ENCODE data around the gene IP6K1.
"Not testable (repeated sequence)": the region's sequence is repeated elsewhere in the genome, so short reads cannot be mapped to it uniquely, and the experiment has no call there.

IP6K1 gene

DNA sequence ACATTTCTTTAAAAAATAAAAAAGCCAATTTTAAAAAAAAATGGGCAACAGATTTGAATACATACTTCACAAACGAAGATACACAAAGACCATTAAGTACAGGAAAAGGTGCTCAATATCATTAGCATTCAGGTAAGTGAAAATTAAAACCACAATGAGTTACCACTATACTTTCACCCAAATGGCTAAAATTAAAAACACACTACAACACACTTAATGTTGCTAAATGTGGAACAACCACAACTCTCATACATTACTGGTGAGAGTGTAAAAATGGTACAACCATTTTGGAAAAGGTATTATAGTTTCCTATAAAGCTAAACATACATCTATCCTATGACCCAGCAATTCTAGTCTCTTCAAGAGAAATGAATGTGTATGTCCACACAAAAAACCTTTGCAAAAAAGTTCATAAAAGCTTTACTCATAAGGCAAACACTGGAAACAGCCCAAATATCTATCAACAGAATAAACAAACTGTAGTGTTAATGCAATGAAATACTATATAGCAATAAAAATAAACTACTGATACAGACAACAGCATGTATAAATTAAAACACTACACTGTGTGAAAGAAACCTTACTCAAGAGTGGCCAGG, 14.9 kb downstream of the IP6K1 start:
- Histone ChIP-seq H3K4me3 (ENCODE audit: low read length) (no peak overlapping the region), H3K36me3 (ENCODE audit: insufficient read depth, low read length) (peaks cover 20% of the 10 kb centered on the region)

DNA sequence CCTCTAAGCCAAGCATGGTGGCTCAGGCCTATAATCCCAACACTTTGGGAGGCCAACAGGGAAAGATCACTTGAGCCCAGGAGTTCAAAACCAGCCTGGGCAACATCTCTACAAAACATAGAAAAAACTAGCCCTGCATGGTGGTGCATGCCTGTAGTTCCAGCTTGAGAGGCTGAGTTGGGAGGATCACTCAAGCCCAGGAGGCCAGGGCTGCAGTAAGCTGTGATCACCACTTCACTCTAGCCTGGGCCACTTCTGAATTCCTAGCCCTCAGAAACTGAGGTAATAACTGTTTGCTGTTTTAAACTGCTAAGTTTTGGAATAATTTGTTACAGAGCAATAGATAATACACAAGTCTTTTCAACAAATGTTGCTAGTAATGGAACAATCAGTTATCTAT, 16.4 kb downstream of the IP6K1 start:
- no peaks in the 10 kb centered on the region for H3K4me1 ChIP-seq (ENCODE audit: insufficient read depth, low read length)
- H3K36me3 ChIP-seq (ENCODE audit: insufficient read depth, low read length) = peaks cover 12% of the 10 kb centered on the region
- no peak overlapping the region for H3K4me3 ChIP-seq (ENCODE audit: low read length)
- H2AFZ ChIP-seq (ENCODE audit: low read depth, low read length) = no peak overlapping the region
- no peaks in the 10 kb centered on the region for H3K27me3 ChIP-seq (ENCODE audit: insufficient read depth, low read length)
- H3K9me3 ChIP-seq (ENCODE audit: low read length) = no peaks in the 10 kb centered on the region

More for the DNA sequence above, 14.9 kb downstream of the IP6K1 start:
- no peaks in the 10 kb centered on the region for H3K27me3 ChIP-seq (ENCODE audit: insufficient read depth, low read length)
- H3K9me3 ChIP-seq (ENCODE audit: low read length) = no peaks in the 10 kb centered on the region
- no peak overlapping the region for H2AFZ ChIP-seq (ENCODE audit: low read depth, low read length)
- H3K4me1 ChIP-seq (ENCODE audit: insufficient read depth, low read length) = no peaks in the 10 kb centered on the region

DNA sequence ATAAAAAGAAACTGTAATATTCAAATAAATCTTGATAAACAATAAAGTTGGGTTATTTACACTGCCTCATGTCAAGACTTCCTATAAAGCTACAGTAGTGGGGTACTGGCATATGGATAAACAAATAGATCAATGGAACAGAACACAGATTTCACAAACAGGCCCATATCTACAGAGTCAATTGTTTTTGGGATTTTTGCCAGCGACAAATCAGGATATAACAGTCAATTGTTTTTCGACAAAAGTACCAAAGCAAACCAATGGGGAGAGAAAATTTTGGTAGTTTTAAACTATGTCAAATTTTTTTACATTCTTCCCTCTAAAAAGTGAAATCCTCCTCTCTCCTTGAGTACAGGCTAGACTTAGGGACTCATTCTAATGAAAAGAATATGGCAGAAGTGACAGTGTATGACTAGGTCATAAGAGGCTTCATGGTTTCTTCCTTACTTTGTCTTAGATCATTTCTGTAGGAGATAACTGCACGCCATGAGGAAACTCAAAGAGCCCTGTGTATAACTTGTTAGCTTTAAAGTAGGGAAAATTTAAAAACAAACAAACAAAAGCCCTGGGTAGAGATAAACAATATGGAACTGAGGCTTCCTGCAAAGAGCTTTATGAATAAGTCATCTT, 16.9 kb downstream of the IP6K1 start:
- Histone ChIP-seq H3K9me3 (ENCODE audit: low read length) (peaks cover 2% of the 10 kb centered on the region), H3K4me3 (ENCODE audit: low read length) (no peak overlapping the region), H2AFZ (ENCODE audit: low read depth, low read length) (no peak overlapping the region), H3K4me1 (ENCODE audit: insufficient read depth, low read length) (no peaks in the 10 kb centered on the region), H3K27me3 (ENCODE audit: insufficient read depth, low read length) (no peaks in the 10 kb centered on the region), H3K36me3 (ENCODE audit: insufficient read depth, low read length) (peaks cover 13% of the 10 kb centered on the region)

DNA sequence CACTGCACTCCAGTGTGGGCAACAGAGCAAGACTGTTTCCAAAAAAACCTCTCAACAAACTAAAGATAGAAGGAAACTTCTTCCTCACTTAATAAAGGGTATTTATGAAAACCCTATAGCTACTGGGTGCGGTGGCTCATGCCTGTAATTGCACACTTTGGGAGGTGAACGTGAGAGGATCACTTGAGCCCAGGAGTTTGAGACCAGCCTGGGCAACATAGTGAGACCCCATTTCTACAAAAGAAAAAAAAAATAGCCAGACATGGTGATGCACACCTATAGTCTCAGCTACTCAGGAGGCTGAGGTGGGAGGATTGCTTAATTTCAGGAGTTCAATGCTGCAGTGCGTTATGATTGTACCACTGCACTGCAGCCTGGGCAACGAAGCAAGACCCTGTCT, 22.4 kb downstream of the IP6K1 start:
- Histone ChIP-seq H3K36me3 (ENCODE audit: insufficient read depth, low read length) (peaks cover 11% of the 10 kb centered on the region), H2AFZ (ENCODE audit: low read depth, low read length) (no peak overlapping the region), H3K4me1 (ENCODE audit: insufficient read depth, low read length) (no peaks in the 10 kb centered on the region), H3K9me3 (ENCODE audit: low read length) (peaks cover 2% of the 10 kb centered on the region), H3K4me3 (ENCODE audit: low read length) (no peak overlapping the region), H3K27me3 (ENCODE audit: insufficient read depth, low read length) (no peaks in the 10 kb centered on the region)

DNA sequence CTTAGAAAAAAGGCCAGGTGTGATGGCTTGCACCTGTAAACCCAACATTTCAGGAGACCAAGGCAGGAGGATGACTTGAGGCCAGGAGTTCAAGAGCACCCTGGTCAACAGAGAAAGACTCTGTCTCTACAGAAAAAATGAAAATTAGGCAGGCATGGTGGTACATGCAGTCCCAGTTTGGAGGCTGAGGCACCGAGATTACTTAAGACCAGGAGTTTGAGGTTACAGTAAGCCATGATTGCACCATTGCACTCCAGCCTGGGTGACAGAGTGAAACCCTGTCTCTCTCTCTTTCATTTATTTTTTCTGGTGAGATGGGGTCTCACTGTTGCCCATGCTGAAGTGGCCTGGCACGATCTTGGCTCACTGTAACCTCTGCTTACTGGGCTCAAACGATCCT, 24.7 kb downstream of the IP6K1 start:
- Histone ChIP-seq H3K4me3 (ENCODE audit: low read length) (no peak overlapping the region), H3K36me3 (ENCODE audit: insufficient read depth, low read length) (peaks cover 11% of the 10 kb centered on the region), H3K27me3 (ENCODE audit: insufficient read depth, low read length) (no peaks in the 10 kb centered on the region), H3K9me3 (ENCODE audit: low read length) (peaks cover 2% of the 10 kb centered on the region), H3K4me1 (ENCODE audit: insufficient read depth, low read length) (no peaks in the 10 kb centered on the region), H2AFZ (ENCODE audit: low read depth, low read length) (no peak overlapping the region)

DNA sequence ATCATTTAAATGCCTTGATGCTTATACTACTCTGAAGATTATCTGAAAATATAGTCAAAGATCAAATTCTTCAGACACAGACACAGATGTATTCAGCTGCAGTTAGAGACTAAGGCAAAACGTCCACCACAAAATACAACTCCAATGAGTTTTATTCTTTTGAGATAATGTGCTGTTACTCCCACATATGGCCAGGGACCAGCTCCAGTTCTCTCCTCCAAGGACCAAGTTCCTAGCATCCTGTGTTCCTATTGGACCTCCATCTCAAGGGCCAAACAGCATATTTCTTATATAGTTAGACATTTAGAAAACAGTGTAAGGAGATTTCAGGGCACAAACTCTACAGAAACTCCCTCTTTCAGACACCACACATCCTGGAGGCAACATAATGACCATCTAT, 27.1 kb downstream of the IP6K1 start:
- Histone ChIP-seq H3K9me3 (ENCODE audit: low read length) (no peaks in the 10 kb centered on the region), H3K27me3 (ENCODE audit: insufficient read depth, low read length) (no peaks in the 10 kb centered on the region), H3K4me3 (ENCODE audit: low read length) (no peak overlapping the region), H3K36me3 (ENCODE audit: insufficient read depth, low read length) (peaks cover 9% of the 10 kb centered on the region), H2AFZ (ENCODE audit: low read depth, low read length) (no peak overlapping the region), H3K4me1 (ENCODE audit: insufficient read depth, low read length) (no peaks in the 10 kb centered on the region)

DNA sequence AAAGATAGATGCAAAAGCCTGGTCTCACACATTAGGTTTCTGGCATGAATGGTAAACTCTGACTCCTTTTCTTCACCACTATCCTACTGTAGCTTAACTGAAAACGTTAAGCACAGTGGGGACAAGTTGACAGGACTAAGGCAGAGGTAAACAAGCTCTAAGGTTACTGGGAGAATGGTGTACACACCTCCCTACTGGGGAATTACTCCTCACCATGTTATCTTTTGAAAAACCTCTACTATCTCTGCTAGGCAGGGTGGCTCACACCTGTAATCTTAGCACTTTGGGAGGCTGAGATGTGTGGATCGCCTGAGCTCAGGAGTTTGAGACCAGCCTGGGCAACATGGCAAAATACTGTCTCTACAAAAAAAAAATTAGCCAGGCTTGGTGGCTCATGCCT, 29.1 kb downstream of the IP6K1 start:
- no peaks in the 10 kb centered on the region for H3K9me3 ChIP-seq (ENCODE audit: low read length)
- H3K27me3 ChIP-seq (ENCODE audit: insufficient read depth, low read length) = no peaks in the 10 kb centered on the region
- no peak overlapping the region for H2AFZ ChIP-seq (ENCODE audit: low read depth, low read length)
- H3K36me3 ChIP-seq (ENCODE audit: insufficient read depth, low read length) = peaks cover 9% of the 10 kb centered on the region
- no peaks in the 10 kb centered on the region for H3K4me1 ChIP-seq (ENCODE audit: insufficient read depth, low read length)
- no peak overlapping the region for H3K4me3 ChIP-seq (ENCODE audit: low read length)

DNA sequence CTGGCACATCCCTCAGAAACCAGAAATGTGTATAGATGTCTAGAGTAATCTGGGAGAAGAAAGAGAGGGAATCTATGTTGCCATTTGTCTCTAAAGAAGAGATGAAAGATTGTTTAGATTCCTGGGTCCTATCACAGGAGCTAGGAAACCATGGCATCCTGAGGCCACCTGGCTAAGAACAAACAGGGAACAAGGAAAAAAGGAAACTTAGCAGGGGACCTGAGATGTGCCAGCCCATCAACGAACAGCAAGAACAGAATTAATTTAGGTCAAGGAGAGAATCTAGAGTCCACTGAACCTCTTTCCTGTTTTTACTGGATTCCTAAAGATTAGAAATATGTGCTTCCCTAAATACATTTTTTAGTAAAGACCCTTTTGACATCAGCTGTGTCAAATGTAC, 30.3 kb downstream of the IP6K1 start:
- Histone ChIP-seq H3K4me3 (ENCODE audit: low read length) (no peak overlapping the region), H2AFZ (ENCODE audit: low read depth, low read length) (no peak overlapping the region), H3K36me3 (ENCODE audit: insufficient read depth, low read length) (peaks cover 6% of the 10 kb centered on the region), H3K9me3 (ENCODE audit: low read length) (no peaks in the 10 kb centered on the region), H3K27me3 (ENCODE audit: insufficient read depth, low read length) (no peaks in the 10 kb centered on the region), H3K4me1 (ENCODE audit: insufficient read depth, low read length) (no peaks in the 10 kb centered on the region)

DNA sequence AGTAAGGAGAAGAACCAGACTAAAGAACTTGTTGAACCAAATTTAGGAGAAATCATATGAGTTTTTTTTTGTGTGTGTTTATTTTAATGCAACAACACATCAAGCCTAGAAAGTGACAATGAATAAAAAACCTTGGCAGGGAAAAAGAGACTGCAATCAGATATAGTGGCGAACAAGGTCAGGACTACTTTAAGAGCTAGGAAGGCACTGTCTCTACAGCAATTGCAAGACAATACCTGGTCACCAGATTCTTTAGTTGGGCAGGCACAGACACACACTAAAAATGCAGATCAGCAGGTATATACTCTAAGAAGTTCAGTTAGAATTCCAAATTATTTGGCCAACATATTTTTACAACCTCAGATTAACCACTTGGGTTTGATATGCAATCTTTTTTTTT, 31.8 kb downstream of the IP6K1 start:
- no peaks in the 10 kb centered on the region for H3K27me3 ChIP-seq (ENCODE audit: insufficient read depth, low read length)
- peaks cover 11% of the 10 kb centered on the region for H3K36me3 ChIP-seq (ENCODE audit: insufficient read depth, low read length)
- no peaks in the 10 kb centered on the region for H3K9me3 ChIP-seq (ENCODE audit: low read length)
- no peak overlapping the region for H2AFZ ChIP-seq (ENCODE audit: low read depth, low read length)
- H3K4me3 ChIP-seq (ENCODE audit: low read length) = no peak overlapping the region
- no peaks in the 10 kb centered on the region for H3K4me1 ChIP-seq (ENCODE audit: insufficient read depth, low read length)

DNA sequence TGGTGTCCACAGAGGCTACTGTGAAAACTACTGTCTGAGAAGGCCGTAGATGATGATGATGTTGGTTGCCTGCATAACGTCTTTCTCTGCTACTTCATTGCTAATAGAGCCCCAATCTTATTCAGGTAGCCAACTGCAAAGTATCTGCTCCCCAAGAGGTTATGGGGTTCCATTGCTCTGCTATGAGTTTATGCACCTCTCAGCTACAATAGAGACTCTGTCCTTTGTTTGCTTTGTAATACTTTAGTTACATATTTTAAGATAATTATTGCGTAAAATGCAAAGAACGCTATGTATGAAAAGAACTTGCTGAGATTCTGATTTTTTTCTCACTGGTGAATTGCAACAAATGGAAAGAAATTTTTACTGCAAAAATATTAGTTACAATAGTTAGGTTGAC, 34.8 kb downstream of the IP6K1 start:
- H3K27me3 ChIP-seq (ENCODE audit: insufficient read depth, low read length) = no peaks in the 10 kb centered on the region
- no peak overlapping the region for H3K4me3 ChIP-seq (ENCODE audit: low read length)
- H3K36me3 ChIP-seq (ENCODE audit: insufficient read depth, low read length) = peaks cover 21% of the 10 kb centered on the region
- no peaks in the 10 kb centered on the region for H3K9me3 ChIP-seq (ENCODE audit: low read length)
- no peak overlapping the region for H2AFZ ChIP-seq (ENCODE audit: low read depth, low read length)
- H3K4me1 ChIP-seq (ENCODE audit: insufficient read depth, low read length) = peaks cover 5% of the 10 kb centered on the region

DNA sequence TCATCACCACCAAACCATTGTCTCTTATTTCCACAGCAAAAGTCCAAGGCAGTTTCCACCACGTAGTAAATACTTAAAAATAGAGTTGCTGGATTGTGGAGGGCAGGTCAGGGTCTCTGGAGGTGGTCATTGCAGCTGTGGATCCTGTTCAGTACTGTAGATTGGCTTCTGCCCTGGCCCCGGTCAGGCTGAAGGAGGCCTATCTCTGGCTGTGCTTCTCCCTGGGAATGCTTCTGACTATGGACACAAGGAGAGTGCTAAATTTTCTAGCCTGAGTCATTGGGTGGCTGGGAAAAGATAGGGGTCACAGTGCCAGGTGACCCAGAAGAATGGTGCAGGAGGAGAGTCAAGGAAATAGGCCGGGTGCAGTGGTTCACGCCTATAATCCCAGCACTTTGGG, 36.3 kb downstream of the IP6K1 start:
- Histone ChIP-seq H3K9me3 (ENCODE audit: low read length) (no peaks in the 10 kb centered on the region), H2AFZ (ENCODE audit: low read depth, low read length) (no peak overlapping the region), H3K36me3 (ENCODE audit: insufficient read depth, low read length) (peaks cover 30% of the 10 kb centered on the region), H3K4me1 (ENCODE audit: insufficient read depth, low read length) (peaks cover 5% of the 10 kb centered on the region), H3K27me3 (ENCODE audit: insufficient read depth, low read length) (no peaks in the 10 kb centered on the region), H3K4me3 (ENCODE audit: low read length) (no peak overlapping the region)

DNA sequence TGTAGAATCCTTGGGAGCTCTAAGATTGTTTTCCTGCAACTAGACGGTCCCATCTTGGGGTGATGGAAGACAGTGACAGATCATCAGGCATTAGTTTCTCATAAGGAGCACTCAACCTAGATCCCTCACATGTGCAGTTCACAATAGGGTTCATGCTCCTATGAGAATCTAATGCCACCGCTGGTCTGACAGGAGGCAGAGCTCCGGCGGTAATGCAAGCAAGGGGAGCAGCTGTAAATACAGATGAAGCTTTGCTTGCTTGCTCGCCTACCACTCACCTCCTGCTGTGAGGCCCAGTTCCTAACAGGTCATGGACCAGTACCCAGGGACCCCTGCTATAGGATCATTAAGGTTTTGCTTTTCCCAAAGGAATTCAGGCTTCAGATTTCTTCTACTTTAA, 37.5 kb downstream of the IP6K1 start:
- H3K4me3 ChIP-seq (ENCODE audit: low read length); H3K27me3 ChIP-seq (ENCODE audit: insufficient read depth, low read length); H3K4me1 ChIP-seq (ENCODE audit: insufficient read depth, low read length); H3K9me3 ChIP-seq (ENCODE audit: low read length); H2AFZ ChIP-seq (ENCODE audit: low read depth, low read length): not testable (repeated sequence)
- H3K36me3 ChIP-seq (ENCODE audit: insufficient read depth, low read length) = peaks cover 35% of the 10 kb centered on the region

DNA sequence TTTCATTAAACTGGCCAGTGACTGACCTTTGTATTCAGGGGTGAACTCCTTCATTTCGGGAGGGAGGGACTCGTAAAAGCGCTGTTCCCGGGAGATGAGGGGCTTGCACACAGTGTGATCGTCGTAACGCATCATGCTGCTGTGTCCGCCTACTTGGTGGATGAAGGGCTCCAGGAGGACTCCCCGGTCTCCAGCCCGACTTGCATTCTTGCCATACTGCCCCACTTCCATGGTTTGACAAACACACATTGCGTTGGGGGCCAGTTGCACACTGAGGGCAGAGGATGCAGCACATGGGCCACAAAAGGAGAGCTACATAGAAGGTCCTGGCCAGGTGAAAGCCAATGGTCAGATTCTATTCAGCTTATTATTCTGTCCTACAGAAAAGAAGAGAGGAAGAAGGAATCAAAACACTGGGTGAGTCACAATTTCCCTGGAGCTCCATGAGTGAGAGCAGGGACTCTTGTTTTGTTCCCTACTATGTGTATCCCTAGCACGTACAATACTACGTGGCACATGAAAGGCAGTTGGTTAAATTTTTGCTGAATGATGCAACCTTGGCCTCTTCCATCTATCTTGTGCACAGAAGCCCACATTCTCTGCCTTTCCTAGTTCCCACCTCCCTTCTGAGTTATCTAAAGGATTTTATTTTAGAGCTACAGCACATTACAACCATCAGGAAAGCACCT, 38.4 kb downstream of the IP6K1 start:
- peaks cover 41% of the 10 kb centered on the region for H3K36me3 ChIP-seq (ENCODE audit: insufficient read depth, low read length)
- no peaks in the 10 kb centered on the region for H3K9me3 ChIP-seq (ENCODE audit: low read length)
- H2AFZ ChIP-seq (ENCODE audit: low read depth, low read length) = no peak overlapping the region
- peaks cover 5% of the 10 kb centered on the region for H3K4me1 ChIP-seq (ENCODE audit: insufficient read depth, low read length)
- no peaks in the 10 kb centered on the region for H3K27me3 ChIP-seq (ENCODE audit: insufficient read depth, low read length)
- no peak overlapping the region for H3K4me3 ChIP-seq (ENCODE audit: low read length)
